ENCODE data around the gene TUBA4B. TPM values are rescaled to one million over a fixed set of nuclear protein-coding genes. Genes with fewer than 3 reads are reported as not detected.

TUBA4B gene
- total and polyA plus RNA-seq, 2 of the 4 experiments (the other 2 are of a cell fraction): not detected

DNA sequence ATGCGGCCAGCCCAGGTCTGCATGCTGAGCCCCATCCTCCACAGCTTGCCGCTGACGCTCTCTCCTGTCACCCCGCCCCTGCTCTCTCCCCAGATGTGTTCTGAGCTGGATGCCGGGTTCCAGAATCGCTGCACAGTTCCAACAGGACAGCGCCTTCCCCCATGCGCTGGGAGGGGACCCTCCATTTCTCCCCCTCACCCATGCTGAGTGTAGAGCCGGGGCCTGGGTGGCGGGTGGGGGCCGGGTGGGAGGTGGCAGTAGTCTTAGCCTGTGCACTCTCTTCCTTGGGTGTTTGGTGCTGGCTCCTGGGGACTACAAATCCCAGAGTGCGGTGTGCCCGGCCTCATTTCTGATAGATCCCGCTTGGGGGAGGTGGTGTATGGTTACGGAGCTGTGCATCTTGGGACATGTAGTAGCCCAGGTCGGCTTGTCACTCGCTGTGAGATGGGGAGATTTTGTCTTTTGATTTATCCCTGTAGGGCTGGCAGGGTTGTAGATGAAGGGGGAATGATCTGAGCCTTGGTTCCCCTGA is 32.9 kb downstream of the TUBA4B start:
- H3K79me1 ChIP-seq (ENCODE audit: low read depth in 1 of 2, low read length in 2 of 2): peaks cover 4 to 16% of the 10 kb centered on the region in 2 experiments
- H3K4me1 ChIP-seq (ENCODE audit: control insufficient read depth, insufficient read depth, low read length): peaks cover 14% of the 10 kb centered on the region
- no peak overlapping the region for H3K4me3 ChIP-seq (ENCODE audit: insufficient read depth, low read depth, low read length)
- POLR2A ChIA-PET (ENCODE audit: unreplicated experiment): no interaction called here
- intact Hi-C loops (cut with micrococcal nuclease): no loop called here
- in situ Hi-C loops (cut with MboI; ENCODE audit: low sequenced_read_pairs): no loop called here
- H3K9me1 ChIP-seq (ENCODE audit: insufficient read depth, low read length): peaks cover 11% of the 10 kb centered on the region; the same call in 1 of the 2 replicates
- no peak overlapping the region for H4K91ac ChIP-seq (ENCODE audit: insufficient read depth, low read depth, low read length)
- ATAC-seq (ENCODE audit: low read depth) (peak; percentile 48), DNase-seq (peak; percentile 57)
- H3K36me3 ChIP-seq (ENCODE audit: control insufficient read depth, insufficient read depth, low read length): peaks cover 53% of the 10 kb centered on the region
- no peak overlapping the region for H2BK15ac ChIP-seq (ENCODE audit: low read depth, low read length)
- no peak for TF ChIP-seq MXI1 (IDR thresholded peaks at IDR 0.05; ENCODE audit: borderline replicate concordance, low read depth, low read length)
- H3K4ac ChIP-seq (ENCODE audit: low read depth, low read length): 0 out of 2 replicates have a peak overlapping the region, but pooled peaks have one; percentile 13
- H2AK9ac ChIP-seq (replicated peaks; ENCODE audit: low read depth, low read length, poor library complexity): peak overlapping the region; percentile 67
- peak overlapping the region; percentile 53 for H2AFZ ChIP-seq (replicated peaks; ENCODE audit: low read length, poor library complexity)
- H2BK5ac ChIP-seq (ENCODE audit: low read depth, low read length, poor library complexity, severe bottlenecking): no peak overlapping the region
- no peak overlapping the region for H3K4me2 ChIP-seq (ENCODE audit: low read depth, low read length)
- H2BK20ac ChIP-seq (ENCODE audit: low read depth, low read length): no peak overlapping the region
- H3K56ac ChIP-seq (ENCODE audit: extremely low read depth, insufficient read depth, low read length): no peak overlapping the region
- no peak overlapping the region for H3K9ac ChIP-seq (ENCODE audit: low read depth, low read length)
- peak overlapping the region in 1 of 2 experiments; percentile 71; a peak in 2 of 4 replicates for H4K8ac ChIP-seq (ENCODE audit: low read depth in 2 of 2, low read length in 2 of 2)
- H4K5ac ChIP-seq (ENCODE audit: low read depth, low read length): no peak overlapping the region
- H3K27me3 ChIP-seq (ENCODE audit: control insufficient read depth, insufficient read depth, low read length): no peaks in the 10 kb centered on the region
- H3K9me3 ChIP-seq (ENCODE audit: control insufficient read depth, insufficient read depth, low read length): no peaks in the 10 kb centered on the region
- no peak overlapping the region for H3K18ac ChIP-seq (ENCODE audit: low read depth, low read length)
- CTCF ChIA-PET: interaction anchor here (1.0 kb wide), 1 partner anchor 9 kb away, joined by 7 read pairs; no protein-coding TSS in a partner anchor
- no TSS peak for BruUV-seq (replicated peaks)
- no peak overlapping the region for H3K27ac ChIP-seq (ENCODE audit: insufficient read depth, low read length)
- peak overlapping the region; percentile 54; the same call in 1 of the 2 replicates for H2BK120ac ChIP-seq (ENCODE audit: low read depth, low read length)
- dilution Hi-C loops (cut with HindIII; ENCODE audit: low sequenced_read_pairs, unreplicated experiment): no loop called here
- no peak overlapping the region; the same call in 1 of the 2 replicates for H2AK5ac ChIP-seq (ENCODE audit: low read depth, low read length)
- peaks cover 10% of the 10 kb centered on the region; the same call in 1 of the 2 replicates for H4K20me1 ChIP-seq (ENCODE audit: insufficient read depth, low read length)
- no peak overlapping the region for H3K23ac ChIP-seq (ENCODE audit: low read depth, low read length)
- H3K14ac ChIP-seq (replicated peaks; ENCODE audit: low read depth, low read length): no peak overlapping the region
- 49% methylated on average over 3 of the region's 17 CpGs; no CpG with 5 or more reads in 1 of the 2 experiments for WGBS, 2 experiments (ENCODE audit: extremely low coverage in 2 of 2, insufficient read length in 1 of 2)
